Measurements from ENCODE around the gene GLRX.

- TF ChIP-seq SUZ12 (IDR thresholded peaks at IDR 0.05) (no peak), ZNF384 (IDR thresholded peaks at IDR 0.05) (no peak), FOXM1 (IDR thresholded peaks at IDR 0.05; ENCODE audit: borderline replicate concordance) (no peak), HDGF (IDR thresholded peaks at IDR 0.05; ENCODE audit: borderline replicate concordance) (no peak), ELF4 (IDR thresholded peaks at IDR 0.05) (no peak), TARDBP (IDR thresholded peaks at IDR 0.05) (no peak), L3MBTL2 (conservative IDR thresholded peaks at IDR 0.05) (no peak), PKNOX1 (IDR thresholded peaks at IDR 0.05) (no peak), FOXA1 (IDR thresholded peaks at IDR 0.05) (no peak), SP1 (IDR thresholded peaks at IDR 0.05) (no peak), BHLHE40 (IDR thresholded peaks at IDR 0.05; ENCODE audit: borderline replicate concordance) (no peak)
Measured at GRCh38 chr5:95803271-95804148, 19.0 kb downstream of the GLRX start.
